ENCODE data around the gene GSK3B. TPM values are rescaled to one million over a fixed set of nuclear protein-coding genes. Genes with fewer than 3 reads are reported as not detected.
"Not testable (repeated sequence)": the region's sequence is repeated elsewhere in the genome, so short reads cannot be mapped to it uniquely, and the experiment has no call there.

Gene GSK3B
- total RNA-seq, 2 donors from 2014 or later = 36.7 to 47.9 TPM

DNA sequence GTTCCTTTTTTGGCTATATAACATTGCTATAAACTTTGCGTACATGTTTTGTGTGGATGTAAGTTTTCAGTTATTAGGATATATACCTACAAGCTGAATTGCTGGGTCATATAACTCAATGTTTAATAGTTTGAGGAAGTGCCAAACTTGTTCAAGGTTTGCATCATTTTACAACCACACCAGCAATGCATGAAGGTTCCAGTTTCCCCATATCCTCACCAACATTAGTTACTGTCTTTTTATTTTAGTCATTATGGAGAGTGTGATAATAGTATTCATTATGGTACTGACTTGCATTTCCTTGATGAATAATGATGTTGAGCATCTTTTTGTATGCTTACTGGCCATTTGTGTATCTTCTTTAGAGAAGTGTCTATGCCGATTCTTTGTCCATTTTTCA is 200.1 kb downstream of the GSK3B start:
- Histone ChIP-seq H3K9me3 (no peaks in the 10 kb centered on the region), H3K36me3 (no peaks in the 10 kb centered on the region), H3K27ac (no peak overlapping the region), H3K4me3 (no peak overlapping the region), H3K27me3 (replicated peaks; ENCODE audit: insufficient read depth) (no peaks in the 10 kb centered on the region), H3K4me1 (replicated peaks) (no peaks in the 10 kb centered on the region)
- intact Hi-C loops (cut with DNase I) = loop anchor here (5.0 to 10.0 kb wide), 3 partner anchors 203 to 661 kb away; no protein-coding TSS in a partner anchor
- 86% methylated on average over 2 of the region's 2 CpGs for WGBS
- no peak for TF ChIP-seq POLR2AphosphoS5 (IDR thresholded peaks at IDR 0.05)
- no peak for DNase-seq (ENCODE audit: low spot score)

DNA sequence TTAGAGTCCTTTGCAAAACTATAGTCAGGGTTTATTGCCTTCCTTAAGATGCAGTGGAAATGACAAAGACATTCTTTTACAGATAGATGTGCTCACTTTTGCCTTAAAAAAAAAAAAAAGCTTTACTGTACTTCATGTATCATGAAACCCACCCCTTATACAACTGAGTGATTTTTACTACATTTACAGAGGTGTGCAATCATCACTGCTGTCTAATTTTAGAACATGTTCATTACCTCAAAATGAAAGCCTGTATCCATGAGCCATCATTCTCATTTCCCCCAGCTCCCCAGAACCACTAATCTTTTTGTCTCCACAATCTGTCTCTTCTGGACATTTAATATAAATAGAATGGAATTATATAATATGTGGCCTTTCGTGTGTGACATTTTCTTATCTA is 200.5 kb downstream of the GSK3B start:
- Histone ChIP-seq H3K9me3 (no peaks in the 10 kb centered on the region), H3K27me3 (replicated peaks; ENCODE audit: insufficient read depth) (no peaks in the 10 kb centered on the region), H3K4me1 (replicated peaks) (no peaks in the 10 kb centered on the region), H3K27ac (no peak overlapping the region), H3K4me3 (no peak overlapping the region), H3K36me3 (no peaks in the 10 kb centered on the region)
- no peak for DNase-seq (ENCODE audit: low spot score)
- TF ChIP-seq, protein P1, sequence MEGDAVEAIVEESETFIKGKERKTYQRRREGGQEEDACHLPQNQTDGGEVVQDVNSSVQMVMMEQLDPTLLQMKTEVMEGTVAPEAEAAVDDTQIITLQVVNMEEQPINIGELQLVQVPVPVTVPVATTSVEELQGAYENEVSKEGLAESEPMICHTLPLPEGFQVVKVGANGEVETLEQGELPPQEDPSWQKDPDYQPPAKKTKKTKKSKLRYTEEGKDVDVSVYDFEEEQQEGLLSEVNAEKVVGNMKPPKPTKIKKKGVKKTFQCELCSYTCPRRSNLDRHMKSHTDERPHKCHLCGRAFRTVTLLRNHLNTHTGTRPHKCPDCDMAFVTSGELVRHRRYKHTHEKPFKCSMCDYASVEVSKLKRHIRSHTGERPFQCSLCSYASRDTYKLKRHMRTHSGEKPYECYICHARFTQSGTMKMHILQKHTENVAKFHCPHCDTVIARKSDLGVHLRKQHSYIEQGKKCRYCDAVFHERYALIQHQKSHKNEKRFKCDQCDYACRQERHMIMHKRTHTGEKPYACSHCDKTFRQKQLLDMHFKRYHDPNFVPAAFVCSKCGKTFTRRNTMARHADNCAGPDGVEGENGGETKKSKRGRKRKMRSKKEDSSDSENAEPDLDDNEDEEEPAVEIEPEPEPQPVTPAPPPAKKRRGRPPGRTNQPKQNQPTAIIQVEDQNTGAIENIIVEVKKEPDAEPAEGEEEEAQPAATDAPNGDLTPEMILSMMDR (IDR thresholded peaks at IDR 0.05) = no peak
- TF ChIP-seq POLR2AphosphoS5 (IDR thresholded peaks at IDR 0.05) (no peak), POLR2A (IDR thresholded peaks at IDR 0.05) (no peak)
- intact Hi-C loops (cut with DNase I) = loop anchor here (5.0 to 10.0 kb wide), 3 partner anchors 204 to 661 kb away; no protein-coding TSS in a partner anchor
- WGBS = 53% methylated on average over 1 of the region's 1 CpG

DNA sequence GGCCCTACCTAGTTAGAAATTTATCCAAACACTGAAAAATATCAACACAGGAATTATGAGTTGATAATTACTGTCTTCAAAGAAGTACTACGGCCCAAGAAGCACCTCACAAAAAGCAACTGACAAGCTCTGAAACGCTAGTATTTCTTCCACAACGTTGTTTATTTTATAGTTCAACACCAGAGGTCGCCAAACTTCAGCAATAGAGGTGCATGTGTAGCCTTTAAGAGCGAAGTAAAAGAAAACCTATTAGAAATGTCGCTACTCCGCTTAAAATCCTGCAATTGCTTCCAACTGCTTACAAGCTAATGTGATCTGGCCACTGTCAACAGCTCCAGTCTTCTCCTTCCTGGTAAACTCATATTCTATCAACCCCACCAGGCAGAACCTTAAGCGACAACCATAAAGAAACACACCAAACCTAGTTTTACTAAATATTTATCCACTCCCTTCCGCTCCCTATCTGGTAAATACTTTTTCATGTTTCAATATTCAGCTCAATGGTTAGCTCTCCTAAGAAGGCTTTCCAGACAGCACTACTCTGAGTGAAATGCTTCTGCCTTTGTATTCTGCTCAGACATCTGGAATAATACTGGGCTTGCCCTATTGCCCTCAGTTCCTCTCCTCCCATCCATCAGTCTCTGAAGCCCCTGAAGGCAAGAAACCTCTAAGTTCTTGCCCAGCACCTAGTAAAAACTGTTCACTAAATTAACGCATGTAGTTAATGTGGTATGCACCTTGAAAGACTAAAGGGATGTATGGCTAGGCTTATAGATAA is 202.1 kb downstream of the GSK3B start:
- 36% methylated on average over 10 of the region's 10 CpGs for WGBS

DNA sequence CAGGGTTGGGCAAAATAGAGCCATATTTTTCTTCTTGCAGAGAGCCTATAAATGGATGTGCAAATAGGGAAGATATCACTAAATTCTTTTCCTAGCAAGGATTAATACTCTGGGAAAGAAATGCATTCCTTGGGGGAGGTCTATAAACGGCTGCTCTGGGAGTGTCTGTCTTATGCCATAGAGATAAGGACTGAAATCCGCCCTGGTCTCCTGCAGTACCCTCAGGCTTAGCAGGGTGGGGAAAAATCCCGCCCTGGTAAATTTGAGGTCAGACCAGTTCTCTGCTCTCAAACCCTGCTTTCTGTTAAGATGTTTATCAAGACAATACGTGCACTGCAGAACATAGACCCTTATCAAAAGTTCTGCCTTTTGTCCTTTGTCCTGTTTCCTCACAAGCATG is 205.6 kb downstream of the GSK3B start:
- intact Hi-C loops (cut with DNase I); H3K27me3 ChIP-seq (replicated peaks; ENCODE audit: insufficient read depth); H3K4me1 ChIP-seq (replicated peaks); H3K9me3 ChIP-seq; H3K4me3 ChIP-seq; H3K36me3 ChIP-seq; DNase-seq (ENCODE audit: low spot score); H3K27ac ChIP-seq: not testable (repeated sequence)
- WGBS = 91% methylated on average over 4 of the region's 4 CpGs

More for the DNA sequence above, 202.1 kb downstream of the GSK3B start:
- intact Hi-C loops (cut with DNase I) = loop anchor here (5.0 to 10.0 kb wide), 3 partner anchors 205 to 663 kb away; no protein-coding TSS in a partner anchor
- H3K9me3 ChIP-seq = no peaks in the 10 kb centered on the region
- H3K27me3 ChIP-seq (replicated peaks; ENCODE audit: insufficient read depth) = no peaks in the 10 kb centered on the region
- no peak overlapping the region for H3K27ac ChIP-seq
- H3K36me3 ChIP-seq = no peaks in the 10 kb centered on the region
- TF ChIP-seq, protein P1 (IDR thresholded peaks at IDR 0.05) = peak; percentile 40 to 80 (median 76)
- TF ChIP-seq POLR2AphosphoS5 (IDR thresholded peaks at IDR 0.05) = peak; percentile 46
- no peak for TF ChIP-seq POLR2A (IDR thresholded peaks at IDR 0.05)
- no peak overlapping the region for H3K4me3 ChIP-seq
- peak; percentile 35 for DNase-seq (ENCODE audit: low spot score)
- no peaks in the 10 kb centered on the region for H3K4me1 ChIP-seq (replicated peaks)

DNA sequence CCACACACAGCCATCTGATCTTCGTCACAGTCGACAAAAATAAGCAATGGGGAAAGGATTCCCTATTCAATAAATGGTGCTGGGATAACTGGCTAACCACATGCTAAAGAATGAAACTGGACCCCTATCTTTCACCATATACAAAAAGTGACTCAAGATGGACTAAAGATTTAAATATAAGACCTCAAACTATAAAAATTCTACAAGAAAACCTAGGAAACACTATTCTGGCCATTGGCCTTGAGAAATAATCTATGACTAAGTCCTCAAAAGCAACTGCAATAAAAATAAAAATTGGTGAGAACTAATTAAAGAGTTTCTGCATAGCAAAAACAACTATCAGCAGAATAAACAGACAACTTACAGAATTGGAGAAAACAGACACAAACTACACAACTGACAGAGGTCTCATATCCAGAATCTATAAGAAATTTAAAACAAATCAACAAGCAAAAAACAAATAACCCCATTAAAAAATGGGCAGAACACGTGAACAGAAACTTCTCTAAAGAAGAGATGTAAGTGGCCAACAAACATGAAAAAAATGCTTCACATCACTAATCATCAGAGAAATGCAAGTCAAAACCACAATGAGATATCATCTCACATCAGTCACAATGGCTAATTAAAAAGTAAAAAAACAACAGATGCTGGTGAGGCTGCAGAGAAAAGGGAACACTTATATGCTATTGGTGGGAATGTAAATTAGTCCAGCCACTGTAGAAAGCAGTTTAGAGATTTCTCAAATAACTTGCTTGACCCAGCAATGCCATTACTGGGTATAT is 208.3 kb downstream of the GSK3B start:
- H3K4me1 ChIP-seq (replicated peaks) = no peaks in the 10 kb centered on the region
- DNase-seq (ENCODE audit: low spot score) = no peak
- no peaks in the 10 kb centered on the region for H3K9me3 ChIP-seq
- intact Hi-C loops (cut with DNase I) = no loop called here
- H3K27ac ChIP-seq = no peak overlapping the region
- TF ChIP-seq, protein P1 (IDR thresholded peaks at IDR 0.05) = no peak
- TF ChIP-seq POLR2A (IDR thresholded peaks at IDR 0.05) (no peak), POLR2AphosphoS5 (IDR thresholded peaks at IDR 0.05) (no peak)
- H3K27me3 ChIP-seq (replicated peaks; ENCODE audit: insufficient read depth) = no peaks in the 10 kb centered on the region
- no peak overlapping the region for H3K4me3 ChIP-seq
- H3K36me3 ChIP-seq = no peaks in the 10 kb centered on the region
- over 99% methylated on average over 3 of the region's 3 CpGs for WGBS

All from prostate gland (tissue), 2 donors.